Pulmonary artery endothelial cell (primary cell): ENCODE results near the gene LRIF1. TPM values are rescaled to one million over a fixed set of nuclear protein-coding genes. Genes with fewer than 3 reads are reported as not detected.
"Not testable (repeated sequence)": the region's sequence is repeated elsewhere in the genome, so short reads cannot be mapped to it uniquely, and the experiment has no call there.

Experiments
- DNase-seq: peaks from one replicate; pipeline ENCODE4 v3.0.0-alpha.2; 2011; ENCODE audit warnings: low read depth, low spot score
- total RNA-seq: library from RNA; depleted of rRNA; stranded (reverse); fragments of >200 nt; gene quantifications from 2 replicates; pipeline ENCODE4 v1.2.3, GENCODE V29; 2014

LRIF1 gene
- total RNA-seq, 1 donor from 2014 or later = 12.5 TPM

- DNase-seq = no peak
These were observed 15.5 kb downstream of the LRIF1 start for GRCh38 chr1:110948038-110948810.

DNA sequence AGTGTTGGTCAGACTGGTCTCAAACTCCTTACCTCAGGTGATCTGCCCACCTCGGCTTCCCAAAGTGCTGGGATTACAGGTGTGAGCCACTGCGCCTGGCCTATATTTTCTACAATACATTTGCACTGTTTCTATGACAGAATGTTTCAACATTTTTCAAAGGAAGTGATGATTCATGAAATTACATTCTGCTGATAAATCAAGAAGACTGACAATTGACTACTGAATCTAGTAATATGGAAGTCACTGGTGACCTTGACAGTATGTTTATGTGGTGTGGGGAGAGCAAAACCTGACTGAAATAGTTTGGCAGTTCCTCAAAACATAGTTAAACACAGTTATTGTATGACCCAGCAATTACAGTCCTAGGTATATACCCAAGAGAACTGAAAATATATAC is 18.1 kb downstream of the LRIF1 start:
- DNase-seq = no peak

GRCh38 chr1:110944806-110945205 is 18.9 kb downstream of the LRIF1 start:
- DNase-seq = no peak

GRCh38 chr1:110936567-110936966 is 27.2 kb downstream of the LRIF1 start:
- no peak for DNase-seq

DNA sequence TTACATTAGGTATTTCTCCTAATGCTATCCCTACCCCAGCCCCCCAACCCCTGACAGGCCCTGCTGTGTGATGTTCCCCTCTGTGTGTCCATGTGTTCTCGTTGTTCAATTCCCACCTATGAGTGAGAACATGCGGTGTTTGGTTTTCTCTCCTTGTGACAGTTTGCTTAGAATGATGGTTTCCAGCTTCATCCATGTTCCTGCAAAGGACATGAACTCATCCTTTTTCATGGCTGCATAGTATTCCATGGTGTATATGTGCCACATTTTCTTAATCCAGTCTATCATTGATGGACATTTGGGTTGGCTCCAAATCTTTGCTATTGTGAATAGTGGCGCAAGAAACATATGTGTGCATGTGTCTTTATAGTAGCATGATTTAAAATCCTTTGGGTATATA is 32.6 kb downstream of the LRIF1 start:
- DNase-seq = not testable (repeated sequence)

- DNase-seq = no peak
These were observed 34.8 kb downstream of the LRIF1 start for GRCh38 chr1:110928904-110929303.

GRCh38 chr1:110928191-110928590 is 35.5 kb downstream of the LRIF1 start:
- no peak for DNase-seq

DNA sequence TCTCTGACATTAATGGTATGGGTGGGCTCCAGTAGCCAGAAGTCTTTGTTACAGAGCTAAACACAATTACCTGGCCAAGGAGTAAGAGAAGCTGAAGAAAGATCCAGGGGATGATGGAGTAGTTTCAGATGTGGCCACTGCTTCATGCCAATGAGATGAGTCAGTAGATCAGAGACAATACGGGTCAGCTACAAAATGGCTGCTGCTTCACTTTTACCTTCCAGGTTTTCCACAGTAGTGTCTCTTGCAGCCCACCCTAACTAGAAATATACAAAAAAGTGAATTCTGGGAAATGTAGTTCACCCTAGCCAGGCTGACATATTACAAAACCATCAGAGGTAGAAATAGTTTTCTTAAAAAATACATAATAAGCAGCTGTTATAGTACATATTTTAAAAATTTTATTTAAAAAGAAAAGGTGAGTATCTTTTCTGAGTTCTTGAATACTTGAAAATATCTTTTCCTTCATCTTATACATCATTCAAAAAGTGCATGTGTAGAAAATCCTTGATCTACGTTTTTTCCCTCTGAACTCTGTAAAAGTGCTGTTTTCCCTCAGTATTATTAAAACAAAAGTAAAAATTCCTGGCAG is 36.1 kb downstream of the LRIF1 start:
- DNase-seq = no peak

GRCh38 chr1:110921953-110922352 is 41.8 kb downstream of the LRIF1 start:
- DNase-seq = no peak

DNA sequence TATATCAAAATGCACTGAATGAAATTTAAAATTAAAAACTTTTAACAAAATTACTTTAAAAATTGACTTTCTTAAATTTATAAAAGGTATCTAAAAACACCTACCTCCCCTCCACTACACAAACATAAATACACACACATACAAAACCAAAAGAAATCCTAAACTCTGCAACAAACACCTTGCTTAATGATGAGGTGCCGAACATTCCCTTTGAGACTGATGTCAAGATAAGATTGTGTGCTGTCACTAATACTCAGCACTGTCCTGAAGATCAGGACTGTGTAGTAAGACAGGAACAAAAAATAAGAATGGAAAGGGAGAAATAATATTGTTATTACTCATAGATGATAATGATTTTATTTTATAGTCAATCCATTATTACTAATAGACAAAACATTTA is 45.7 kb downstream of the LRIF1 start:
- DNase-seq = no peak

GRCh38 chr1:110916669-110917306 is 46.9 kb downstream of the LRIF1 start:
- no peak for DNase-seq

DNA sequence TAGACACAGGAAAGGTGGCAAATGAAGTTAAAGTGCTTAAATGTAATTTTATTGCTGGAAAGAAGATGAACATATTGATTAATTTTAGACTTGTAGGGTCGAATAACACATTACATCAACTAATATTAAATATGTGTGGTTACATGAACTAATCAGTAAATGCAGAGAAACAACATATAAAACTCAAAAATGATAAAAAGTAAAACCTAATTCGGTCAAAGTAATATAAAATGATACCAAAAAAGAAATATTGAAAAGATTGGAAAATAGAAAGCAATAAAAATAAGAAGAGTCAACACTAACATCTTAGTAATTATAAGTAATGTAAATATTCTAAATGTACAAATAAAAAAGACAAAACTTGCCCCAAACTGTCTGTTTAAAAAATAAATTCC is 47.5 kb downstream of the LRIF1 start:
- DNase-seq = no peak

GRCh38 chr1:110915804-110916203 is 47.9 kb downstream of the LRIF1 start:
- no peak for DNase-seq

DNA sequence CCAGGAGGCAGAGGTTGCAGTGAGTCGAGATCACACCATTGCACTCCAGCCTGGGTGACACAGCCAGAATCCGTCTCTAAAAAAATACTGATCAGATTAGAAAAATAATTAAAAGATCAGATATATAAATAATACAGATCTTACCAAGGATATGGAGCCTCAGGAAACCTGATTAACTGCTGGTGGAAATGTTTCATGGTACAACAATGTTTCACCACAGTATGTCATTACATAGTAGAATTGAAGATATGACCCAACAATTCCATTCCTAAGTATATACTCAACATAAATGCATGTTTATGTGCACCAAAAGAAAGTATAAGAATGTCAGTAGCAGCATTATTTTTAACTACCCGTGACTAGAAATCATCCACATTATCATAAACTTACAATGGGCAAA is 49.0 kb downstream of the LRIF1 start:
- DNase-seq = no peak

DNA sequence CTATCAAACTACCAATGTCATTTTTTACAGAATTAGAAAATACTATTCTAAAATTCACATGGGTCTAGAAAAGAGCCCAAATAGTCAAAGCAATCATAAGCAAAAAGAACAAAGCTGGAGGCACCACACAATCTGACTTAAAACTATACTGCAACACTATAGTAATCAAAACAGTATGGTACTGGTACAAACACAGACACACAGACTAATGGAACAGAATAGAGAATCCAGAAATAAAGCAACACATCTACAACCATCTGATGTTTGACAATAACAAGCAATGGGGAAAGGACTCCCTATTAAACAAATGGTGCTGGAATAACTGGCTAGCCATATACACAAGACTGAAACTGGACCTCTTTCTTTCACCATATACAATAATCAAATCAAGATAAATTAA is 50.9 kb downstream of the LRIF1 start:
- no peak for DNase-seq

DNA sequence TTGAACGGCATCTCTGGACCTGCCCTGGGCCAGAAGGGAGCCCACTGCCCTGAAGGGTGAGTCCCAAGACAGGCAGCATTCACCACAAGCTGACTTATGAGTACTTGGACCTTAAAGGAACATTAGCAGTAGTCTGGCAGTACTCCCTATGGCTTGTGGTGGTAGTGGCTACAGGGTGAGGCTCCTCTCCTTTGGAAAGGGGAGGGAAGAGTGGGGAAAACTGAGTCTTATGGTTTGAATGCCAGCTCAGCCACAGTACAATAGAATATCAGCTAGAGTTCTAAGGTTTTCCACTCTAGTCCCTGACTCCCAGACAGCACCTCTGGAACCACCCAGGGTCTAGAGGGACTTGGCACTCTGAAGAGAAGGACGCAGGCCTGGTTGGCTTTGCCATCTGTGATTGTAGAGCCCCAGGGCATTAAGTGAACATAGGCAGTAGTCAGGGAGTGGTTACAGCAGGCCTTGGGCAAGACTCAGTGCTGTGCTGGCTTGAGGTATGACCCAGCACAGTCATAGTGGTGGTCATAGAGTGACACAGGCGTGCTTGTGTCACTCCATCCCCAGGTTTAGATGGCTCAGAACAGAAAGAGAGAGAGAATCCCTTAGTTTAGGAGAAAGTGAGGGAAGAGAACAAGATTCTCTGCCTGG is 59.7 kb downstream of the LRIF1 start:
- no peak for DNase-seq

DNA sequence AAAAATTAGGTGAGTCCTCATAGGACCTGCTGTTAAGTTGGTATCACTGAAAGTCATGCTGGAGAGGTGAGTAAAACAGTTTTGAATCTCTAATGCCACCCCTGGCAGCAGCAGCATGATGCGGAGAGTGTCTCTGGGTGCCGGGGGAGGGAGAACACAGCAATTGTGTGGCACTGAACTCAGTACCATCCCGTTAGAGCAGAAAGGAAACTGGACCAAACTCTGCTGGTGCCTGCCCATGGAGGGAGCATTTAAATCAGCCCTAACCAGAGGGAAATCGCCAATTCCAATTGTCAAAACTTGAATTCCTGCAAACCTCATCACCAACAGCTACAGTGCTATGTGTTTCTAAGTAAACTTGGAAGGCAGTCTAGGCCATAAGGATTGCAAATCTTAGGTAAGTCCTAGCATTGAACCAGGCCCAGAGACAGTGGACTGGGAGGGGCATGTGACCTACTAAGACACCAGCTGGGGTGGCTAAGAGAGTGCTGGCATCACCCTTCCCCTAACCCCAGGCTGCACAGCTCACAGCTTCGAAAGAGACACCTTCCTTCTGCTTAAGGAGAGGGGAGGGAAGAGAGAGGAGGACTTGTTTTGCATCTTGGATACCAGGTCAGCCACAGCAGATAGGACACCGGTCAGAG is 60.8 kb downstream of the LRIF1 start:
- no peak for DNase-seq

DNA sequence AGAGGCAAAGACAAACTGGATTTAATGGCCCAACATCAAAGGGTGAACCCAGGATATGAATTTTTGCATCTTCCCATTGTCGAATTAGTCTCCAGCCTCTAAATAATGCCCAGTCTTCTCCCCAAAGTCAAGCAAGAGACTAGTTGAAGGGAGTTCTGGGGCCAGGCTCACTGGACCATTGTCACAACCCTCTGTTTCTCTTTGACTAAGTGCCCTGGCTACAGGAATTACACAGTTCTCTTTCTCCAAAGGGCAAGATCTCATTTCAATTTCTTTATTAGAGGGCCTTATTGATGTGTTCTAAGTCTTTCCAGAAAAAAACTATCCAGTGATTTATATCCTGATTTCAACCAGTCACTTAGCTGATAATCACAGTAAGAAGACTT is 64.3 kb downstream of the LRIF1 start:
- DNase-seq = no peak

GRCh38 chr1:110898734-110899457 is 64.8 kb downstream of the LRIF1 start:
- no peak for DNase-seq

DNA sequence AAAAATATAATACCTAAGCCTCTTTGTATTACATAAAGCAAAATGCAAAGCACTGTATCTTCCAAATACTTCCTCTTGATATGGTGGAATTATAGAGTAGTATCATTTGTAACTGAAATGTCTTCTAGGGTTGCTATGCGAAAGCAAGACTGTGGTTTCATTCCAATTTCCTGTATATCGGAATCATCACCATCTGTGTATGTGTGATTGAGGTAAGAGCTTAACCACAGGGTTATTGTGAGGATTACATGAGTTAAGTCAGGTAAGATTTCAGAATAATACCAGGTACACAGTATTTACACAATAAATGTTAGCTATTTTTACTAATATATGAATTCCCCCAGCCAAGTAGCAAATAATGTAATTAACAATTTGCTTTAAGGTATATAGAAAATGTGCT is 66.0 kb downstream of the LRIF1 start:
- no peak for DNase-seq
